ENCODE measurements around the gene CT45A3.
A peak's percentile ranks its signal among the peaks of the same experiment; 100 is the strongest.
"Not testable (repeated sequence)": the region's sequence is repeated elsewhere in the genome, so short reads cannot be mapped to it uniquely, and the experiment has no call there.

The CT45A3 gene

GRCh38 chrX:135768091-135768490 is at the start of gene CT45A3:
CT45A3 (minus strand) TSS chrX:135768191; CDS start chrX:135764444, 3,747 bp downstream.
- not testable (repeated sequence) for DNase-seq

GRCh38 chrX:135802687-135803086 is 34.7 kb upstream of the CT45A3 start, which contains the start of gene CT45A6:
CT45A6 (minus strand) TSS chrX:135802787; CDS start chrX:135798993, 3,794 bp downstream.
- DNase-seq: not testable (repeated sequence)

GRCh38 chrX:135785403-135785802 is 17.4 kb upstream of the CT45A3 start, which contains the start of gene CT45A5:
CT45A5 (minus strand) TSS chrX:135785503; CDS start chrX:135781729, 3,774 bp downstream.
- not testable (repeated sequence) for DNase-seq

GRCh38 chrX:135744739-135745138 is 23.3 kb downstream of the CT45A3 start:
- not testable (repeated sequence) for DNase-seq

- DNase-seq: no peak
Observed at GRCh38 chrX:135741192-135741715, 26.7 kb downstream of the CT45A3 start.

GRCh38 chrX:135740681-135741149 is 27.3 kb downstream of the CT45A3 start:
- peak; percentile 84 for DNase-seq

- DNase-seq: no peak
Observed at GRCh38 chrX:135737366-135738071, 30.5 kb downstream of the CT45A3 start.

- not testable (repeated sequence) for DNase-seq
Observed at GRCh38 chrX:135734666-135735065, 33.3 kb downstream of the CT45A3 start.

- no peak for DNase-seq
Observed at GRCh38 chrX:135713795-135714194, 54.2 kb downstream of the CT45A3 start.

- peak; percentile 83 for DNase-seq
Observed at GRCh38 chrX:135713183-135713689, 54.8 kb downstream of the CT45A3 start, which contains the start of gene CT45A1. CT45A1 (plus strand) TSS chrX:135713639; CDS start chrX:135718941, 5,302 bp downstream.
